DOHH2 (cell line): ENCODE results near the gene IQCF2.

ENCODE experiments used
- H3F3A ChIP-seq: fragments of 200-600 bp; sonication (generic), shearing (Covaris generic); 2 replicates; pipeline ENCODE4 v1.6.0; 2016; ENCODE audit warnings: antibody characterized with exemption, mild to moderate bottlenecking; ENCODE audit not compliant: control insufficient read depth, insufficient read depth
- H3K27ac ChIP-seq: fragments of 200-600 bp; sonication (generic); 2 replicates; pipeline ENCODE4 v1.5.1; 2014; ENCODE audit warnings: low read depth, mild to moderate bottlenecking, low read length, moderate library complexity
- H3K27me3 ChIP-seq: fragments of 200-600 bp; sonication (generic); 2 replicates; pipeline ENCODE4 v1.6.1; 2014; ENCODE audit warnings: mild to moderate bottlenecking, low read length, mixed read lengths; ENCODE audit not compliant: control insufficient read depth
- H3K36me3 ChIP-seq: fragments of 200-600 bp; sonication (generic); 2 replicates; pipeline ENCODE4 v1.6.1; 2014; ENCODE audit warnings: mild to moderate bottlenecking, low read length, moderate library complexity, mixed read lengths; ENCODE audit not compliant: control insufficient read depth
- H3K4me1 ChIP-seq: fragments of 200-600 bp; sonication (generic); 2 replicates; pipeline ENCODE4 v1.6.1; 2014; ENCODE audit warnings: mild to moderate bottlenecking, low read length, mixed read lengths; ENCODE audit not compliant: control insufficient read depth
- H3K4me2 ChIP-seq: fragments of 200-600 bp; sonication (generic); 2 replicates; pipeline ENCODE4 v1.6.0; 2014; ENCODE audit warnings: mild to moderate bottlenecking, low read length, moderate library complexity
- H3K4me3 ChIP-seq: fragments of 200-600 bp; sonication (generic); 2 replicates; pipeline ENCODE4 v1.5.1; 2014; ENCODE audit warnings: mild to moderate bottlenecking, low read length, mixed read lengths
- H3K79me2 ChIP-seq: fragments of 200-600 bp; sonication (generic); 2 replicates; pipeline ENCODE4 v1.6.1; 2014; ENCODE audit warnings: mild to moderate bottlenecking, low read length, mixed read lengths; ENCODE audit not compliant: control insufficient read depth
- H3K9me2 ChIP-seq: fragments of 200-600 bp; sonication (generic); replicated peaks from 2 replicates; pipeline ENCODE4 v1.6.1; 2014; ENCODE audit warnings: mild to moderate bottlenecking, low read length, mixed read lengths; ENCODE audit not compliant: control insufficient read depth
- H3K9me3 ChIP-seq: fragments of 200-600 bp; sonication (generic); 2 replicates; pipeline ENCODE4 v1.6.1; 2014; ENCODE audit warnings: antibody characterized with exemption, low read length, mixed read lengths; ENCODE audit not compliant: control insufficient read depth, insufficient read depth
- H4K20me1 ChIP-seq: fragments of 200-600 bp; sonication (generic); 2 replicates; pipeline ENCODE4 v1.6.0; 2014; ENCODE audit warnings: low read depth, mild to moderate bottlenecking, antibody characterized with exemption, low read length, moderate library complexity; ENCODE audit not compliant: control insufficient read depth, insufficient read depth
- CTCF ChIP-seq: fragments of 200-600 bp; sonication (generic); IDR thresholded peaks from one replicate; pipeline ENCODE4 v1.5.1; 2014; ENCODE audit warnings: antibody characterized with exemption, mild to moderate bottlenecking, low read depth, low read length; ENCODE audit not compliant: poor library complexity, severe bottlenecking
- EZH2phosphoT487 ChIP-seq: fragments of 200-600 bp; sonication (generic); IDR thresholded peaks from 2 replicates; pipeline ENCODE4 v1.6.1; 2017; ENCODE audit warnings: borderline replicate concordance, mild to moderate bottlenecking, antibody characterized with exemption, low read length, moderate library complexity, mixed read lengths

IQCF2 gene

GRCh38 chr3:51860703-51861665, at the start of gene IQCF2:
IQCF2 (plus strand) TSS chr3:51861615; CDS start chr3:51861667, 52 bp downstream.
- no peaks in the 10 kb centered on the region for H4K20me1 ChIP-seq
- H3K4me1 ChIP-seq = peaks cover 8% of the 10 kb centered on the region
- no peaks in the 10 kb centered on the region for H3K79me2 ChIP-seq
- H3K4me2 ChIP-seq = 0 out of 2 replicates have a peak within 1 kb of the TSS, but pooled peaks have one; percentile 8
- H3K36me3 ChIP-seq = no peaks in the 10 kb centered on the region
- no peaks in the 10 kb centered on the region for H3F3A ChIP-seq
- H3K9me2 ChIP-seq = no peaks in the 10 kb centered on the region
- H3K27me3 ChIP-seq = no peaks in the 10 kb centered on the region; the same call in 1 of the 2 replicates
- H3K27ac ChIP-seq = no peak within 1 kb of the TSS
- TF ChIP-seq EZH2phosphoT487 (no peak), CTCF (no peak)
- no peaks in the 10 kb centered on the region for H3K9me3 ChIP-seq
- no peak within 1 kb of the TSS for H3K4me3 ChIP-seq

- Histone ChIP-seq H3K36me3 (no peaks in the 10 kb centered on the region), H3K27me3 (peaks cover 6% of the 10 kb centered on the region; the same call in 1 of the 2 replicates), H3K79me2 (no peaks in the 10 kb centered on the region), H3F3A (no peaks in the 10 kb centered on the region), H3K27ac (no peak overlapping the region), H3K4me3 (no peak overlapping the region), H3K4me2 (no peak overlapping the region), H3K4me1 (no peaks in the 10 kb centered on the region), H4K20me1 (no peaks in the 10 kb centered on the region), H3K9me3 (no peaks in the 10 kb centered on the region), H3K9me2 (no peaks in the 10 kb centered on the region)
- no peak for TF ChIP-seq CTCF
- no peak for TF ChIP-seq EZH2phosphoT487
Observed at GRCh38 chr3:51813539-51813938, 47.9 kb upstream of the IQCF2 start.

GRCh38 chr3:51814034-51814433, 47.4 kb upstream of the IQCF2 start:
- Histone ChIP-seq H3K4me3 (no peak overlapping the region), H3K4me2 (no peak overlapping the region), H4K20me1 (no peaks in the 10 kb centered on the region), H3F3A (no peaks in the 10 kb centered on the region), H3K79me2 (no peaks in the 10 kb centered on the region), H3K9me2 (no peaks in the 10 kb centered on the region), H3K27ac (no peak overlapping the region), H3K9me3 (no peaks in the 10 kb centered on the region), H3K27me3 (peaks cover 6% of the 10 kb centered on the region; the same call in 1 of the 2 replicates), H3K4me1 (no peaks in the 10 kb centered on the region), H3K36me3 (no peaks in the 10 kb centered on the region)
- TF ChIP-seq EZH2phosphoT487 (no peak), CTCF (no peak)
